Ascending aorta (tissue), 2 donors: ENCODE measurements around the gene OR5T1. TPM values are rescaled to one million over a fixed set of nuclear protein-coding genes. Genes with fewer than 3 reads are reported as not detected.

ENCODE experiments used
- DNase-seq, 2 donors: peaks; one replicate each; pipeline ENCODE4 v3.0.0-alpha.2; 2019; ENCODE audit warnings: low spot score in 2 of 2
- H3K27ac ChIP-seq, 2 donors: fragments of 200-600 bp; sonication (generic); one replicate each; pipeline ENCODE4 v1.5.1; 2016 to 2017; ENCODE audit warnings: mild to moderate bottlenecking in 1 of 2
- H3K27me3 ChIP-seq: fragments of 200-600 bp; sonication (generic); one replicate; pipeline ENCODE4 v1.5.1; 2017
- H3K36me3 ChIP-seq, 2 donors: fragments of 200-600 bp; sonication (generic); one replicate each; pipeline ENCODE4 v1.5.1; 2016
- H3K4me1 ChIP-seq, 2 donors: fragments of 200-600 bp; sonication (generic); one replicate each; pipeline ENCODE4 v1.5.1; 2016 to 2017; ENCODE audit warnings: mild to moderate bottlenecking in 1 of 2
- H3K4me3 ChIP-seq, 2 donors: fragments of 200-600 bp; sonication (generic); one replicate each; pipeline ENCODE4 v1.5.1; 2016 to 2017; ENCODE audit warnings: mild to moderate bottlenecking in 1 of 2
- H3K9me3 ChIP-seq, 2 donors: fragments of 200-600 bp; sonication (generic); one replicate each; pipeline ENCODE4 v1.5.1; 2016
- intact Hi-C: fragments of 100-400 bp; cut with DNase I; formaldehyde crosslinking; loops from one replicate; pipeline ENCODE4 v1.15.1; 2023
- total RNA-seq: library from RNA; depleted of rRNA; stranded (reverse); fragments of >200 nt; gene quantifications from one replicate; pipeline ENCODE4 v1.1.0, GENCODE V29; 2016
- TF ChIP-seq, protein P1 (sequence below), 3 experiments: fragments of 200-600 bp in 2 of 3; fragments of 450-650 bp in 1 of 3; sonication (generic) in 2 of 3; IDR thresholded peaks; one replicate each; pipeline ENCODE4 v1.5.1; 2016 to 2019; ENCODE audit warnings: antibody characterized with exemption in 3 of 3, mild to moderate bottlenecking in 1 of 3, moderate library complexity in 1 of 3

OR5T1 gene
- total RNA-seq = not detected

DNA sequence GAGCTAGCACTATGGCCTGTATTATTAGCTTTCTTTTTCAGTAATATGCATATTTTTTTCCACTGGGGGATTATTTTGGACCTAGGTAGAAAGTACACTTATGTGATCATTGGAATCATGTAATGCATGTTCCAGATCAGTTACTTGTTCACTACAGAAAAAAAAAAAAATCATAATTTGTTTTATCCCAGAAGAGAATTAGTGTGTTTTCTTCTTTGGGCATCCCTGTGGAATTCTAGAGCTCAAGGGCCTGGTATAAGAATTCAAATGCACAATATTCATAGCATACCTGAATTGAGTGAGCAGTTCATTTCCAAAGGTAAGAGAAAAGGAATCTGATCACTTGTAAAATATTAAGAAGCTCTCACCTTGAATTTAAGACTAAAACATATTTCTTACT lies at the start of gene OR5T1:
Gene OR5T1, plus strand, starts transcription at position 301 of the 400 bp plus-strand sequence. CDS start 1,485 bp downstream, outside the sequence.
- H3K9me3 ChIP-seq = no peaks in the 10 kb centered on the region
- H3K4me1 ChIP-seq = no peaks in the 10 kb centered on the region
- H3K27ac ChIP-seq = no peak within 1 kb of the TSS
- intact Hi-C loops = no loop called here
- TF ChIP-seq, protein P1, sequence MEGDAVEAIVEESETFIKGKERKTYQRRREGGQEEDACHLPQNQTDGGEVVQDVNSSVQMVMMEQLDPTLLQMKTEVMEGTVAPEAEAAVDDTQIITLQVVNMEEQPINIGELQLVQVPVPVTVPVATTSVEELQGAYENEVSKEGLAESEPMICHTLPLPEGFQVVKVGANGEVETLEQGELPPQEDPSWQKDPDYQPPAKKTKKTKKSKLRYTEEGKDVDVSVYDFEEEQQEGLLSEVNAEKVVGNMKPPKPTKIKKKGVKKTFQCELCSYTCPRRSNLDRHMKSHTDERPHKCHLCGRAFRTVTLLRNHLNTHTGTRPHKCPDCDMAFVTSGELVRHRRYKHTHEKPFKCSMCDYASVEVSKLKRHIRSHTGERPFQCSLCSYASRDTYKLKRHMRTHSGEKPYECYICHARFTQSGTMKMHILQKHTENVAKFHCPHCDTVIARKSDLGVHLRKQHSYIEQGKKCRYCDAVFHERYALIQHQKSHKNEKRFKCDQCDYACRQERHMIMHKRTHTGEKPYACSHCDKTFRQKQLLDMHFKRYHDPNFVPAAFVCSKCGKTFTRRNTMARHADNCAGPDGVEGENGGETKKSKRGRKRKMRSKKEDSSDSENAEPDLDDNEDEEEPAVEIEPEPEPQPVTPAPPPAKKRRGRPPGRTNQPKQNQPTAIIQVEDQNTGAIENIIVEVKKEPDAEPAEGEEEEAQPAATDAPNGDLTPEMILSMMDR (IDR thresholded peaks at IDR 0.05) = no peak
- no peaks in the 10 kb centered on the region for H3K27me3 ChIP-seq
- no peak for DNase-seq
- H3K4me3 ChIP-seq = no peak within 1 kb of the TSS
- no peaks in the 10 kb centered on the region for H3K36me3 ChIP-seq

DNA sequence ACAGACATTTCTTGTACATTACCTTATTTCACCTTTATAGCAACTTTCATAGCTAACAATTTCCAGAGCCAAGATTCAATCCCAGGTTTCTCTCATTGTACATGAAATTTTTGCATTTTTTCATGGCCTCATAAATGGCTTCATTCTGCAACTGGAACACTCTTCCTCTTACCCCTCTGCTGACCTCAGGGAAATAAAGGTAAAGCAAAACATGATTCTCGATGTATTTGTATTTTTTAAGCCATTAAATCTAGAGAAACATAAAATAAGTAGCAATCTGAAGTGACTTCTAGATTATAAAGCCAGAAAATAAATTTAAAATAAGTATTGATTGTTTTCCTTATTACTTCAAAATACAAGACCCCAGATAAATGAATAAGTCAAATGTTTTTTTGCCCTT lies 39.8 kb upstream of the OR5T1 start, which contains the start of gene OR5T2:
Gene OR5T2, minus strand, starts transcription at position 101 of the 400 bp plus-strand sequence. CDS start 1,193 bp downstream, outside the sequence.
- DNase-seq = no peak
- no peak within 1 kb of the TSS for H3K4me3 ChIP-seq
- TF ChIP-seq, protein P1 (IDR thresholded peaks at IDR 0.05) = no peak
- H3K4me1 ChIP-seq = no peaks in the 10 kb centered on the region
- intact Hi-C loops = no loop called here
- H3K27ac ChIP-seq = no peak within 1 kb of the TSS
- no peaks in the 10 kb centered on the region for H3K36me3 ChIP-seq
- H3K9me3 ChIP-seq = no peaks in the 10 kb centered on the region
- H3K27me3 ChIP-seq = no peaks in the 10 kb centered on the region

DNA sequence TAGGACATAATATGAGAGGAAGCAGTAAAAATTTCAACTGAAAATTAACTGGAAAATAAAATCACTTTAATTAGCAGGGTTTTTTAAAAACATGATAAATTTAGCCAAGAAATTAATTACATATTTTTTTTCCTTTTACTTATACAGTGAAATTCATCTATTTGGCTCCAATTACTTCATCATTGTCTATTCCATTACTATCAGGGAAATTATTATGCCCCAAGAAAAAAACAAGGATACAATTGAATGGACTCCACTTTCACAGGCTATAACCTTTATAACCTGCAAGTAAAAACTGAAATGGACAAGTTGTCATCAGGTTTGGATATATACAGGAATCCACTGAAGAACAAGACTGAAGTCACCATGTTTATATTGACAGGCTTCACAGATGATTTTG lies 22.0 kb upstream of the OR5T1 start, which contains the start of gene OR5T3:
Gene OR5T3, plus strand, starts transcription at position 301 of the 400 bp plus-strand sequence. Its CDS starts 0 bp downstream, at position 301.
- H3K27me3 ChIP-seq = no peaks in the 10 kb centered on the region
- H3K4me3 ChIP-seq = no peak within 1 kb of the TSS
- H3K4me1 ChIP-seq = no peaks in the 10 kb centered on the region
- DNase-seq = no peak
- intact Hi-C loops = no loop called here
- no peaks in the 10 kb centered on the region for H3K9me3 ChIP-seq
- no peak within 1 kb of the TSS for H3K27ac ChIP-seq
- H3K36me3 ChIP-seq = no peaks in the 10 kb centered on the region
- TF ChIP-seq, protein P1 (IDR thresholded peaks at IDR 0.05) = no peak

DNA sequence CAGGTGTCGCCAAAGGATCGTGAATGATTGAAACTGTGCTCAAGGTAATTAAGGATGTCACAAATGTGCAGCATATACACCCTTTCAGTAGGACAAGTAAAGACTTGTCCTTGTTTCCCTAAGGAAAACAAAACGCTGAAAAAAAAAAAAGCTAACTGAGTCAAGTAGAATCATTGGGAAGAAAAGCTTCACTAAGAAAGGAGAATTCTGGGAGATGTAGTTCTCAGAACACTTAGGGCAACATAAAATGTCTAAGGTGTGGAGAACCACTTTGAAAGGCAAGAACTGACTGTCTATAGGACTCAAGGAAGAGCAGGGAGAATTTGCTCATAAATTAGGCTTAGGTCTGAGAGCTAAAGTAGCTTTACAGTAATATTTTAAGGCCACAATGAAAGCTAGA lies 2.9 kb upstream of the OR5T1 start:
- DNase-seq = no peak
- Histone ChIP-seq H3K4me3 (no peak overlapping the region), H3K27me3 (no peaks in the 10 kb centered on the region), H3K27ac (no peak overlapping the region), H3K36me3 (no peaks in the 10 kb centered on the region), H3K9me3 (peaks cover 0 to 4% of the 10 kb centered on the region in 2 donors), H3K4me1 (no peaks in the 10 kb centered on the region)
- intact Hi-C loops = no loop called here
- TF ChIP-seq, protein P1 (IDR thresholded peaks at IDR 0.05) = no peak

DNA sequence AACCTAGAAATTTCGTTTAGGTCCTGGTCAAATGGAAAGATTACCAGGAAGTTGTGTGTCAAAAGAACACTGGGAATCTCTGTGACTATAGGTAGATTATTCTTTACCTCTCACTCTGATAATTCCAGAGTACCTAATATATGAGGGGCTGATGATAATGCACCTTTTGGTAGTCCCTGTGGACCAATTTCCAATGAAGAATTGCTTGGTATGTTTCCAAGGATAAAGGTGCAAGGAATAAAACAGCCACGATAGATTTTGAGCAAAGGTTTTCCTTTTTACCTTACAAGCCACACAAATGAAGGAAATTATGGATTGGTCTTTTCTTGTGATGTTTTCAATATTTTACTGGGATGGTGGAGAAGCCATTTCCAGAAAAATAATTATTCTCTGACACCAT lies 18.2 kb downstream of the OR5T1 start, which contains the start of gene OR8H1:
Gene OR8H1, minus strand, starts transcription at position 101 of the 400 bp plus-strand sequence. CDS start 1,192 bp downstream, outside the sequence.
- Histone ChIP-seq H3K9me3 (no peaks in the 10 kb centered on the region), H3K36me3 (no peaks in the 10 kb centered on the region), H3K27ac (no peak within 1 kb of the TSS), H3K27me3 (no peaks in the 10 kb centered on the region), H3K4me1 (no peaks in the 10 kb centered on the region), H3K4me3 (no peak within 1 kb of the TSS)
- TF ChIP-seq, protein P1 (IDR thresholded peaks at IDR 0.05) = no peak
- intact Hi-C loops = no loop called here
- DNase-seq = no peak

DNA sequence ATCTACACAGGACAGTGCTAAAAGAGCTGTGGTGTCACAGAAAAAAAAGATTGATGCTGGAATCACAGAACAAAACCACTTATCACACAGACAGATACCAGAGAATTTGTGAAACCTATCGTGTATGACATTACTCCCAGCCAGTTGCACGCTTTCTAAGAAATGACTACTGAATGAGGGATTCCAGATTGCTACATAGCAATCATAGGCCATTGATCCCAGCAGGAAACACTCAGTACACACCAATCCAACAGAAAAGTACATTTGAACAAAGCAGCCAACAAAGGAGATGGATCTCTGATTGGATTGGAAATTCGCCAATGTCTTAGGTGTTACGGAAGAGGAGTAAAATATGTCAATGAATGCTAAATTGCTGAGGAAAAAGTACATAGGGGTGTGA lies 22.9 kb downstream of the OR5T1 start:
- no peaks in the 10 kb centered on the region for H3K27me3 ChIP-seq
- no peak overlapping the region for H3K4me3 ChIP-seq
- TF ChIP-seq, protein P1 (IDR thresholded peaks at IDR 0.05) = no peak
- H3K27ac ChIP-seq = no peak overlapping the region
- no peaks in the 10 kb centered on the region for H3K9me3 ChIP-seq
- no peaks in the 10 kb centered on the region for H3K4me1 ChIP-seq
- no peaks in the 10 kb centered on the region for H3K36me3 ChIP-seq
- intact Hi-C loops = no loop called here
- no peak for DNase-seq
